ENCODE results near the gene SYNJ1.
"Not testable (repeated sequence)": the region's sequence is repeated elsewhere in the genome, so short reads cannot be mapped to it uniquely, and the experiment has no call there.

SYNJ1 gene

GRCh38 chr21:32753818-32754585 lies 26.2 kb upstream of the SYNJ1 start:
- no peak for TF ChIP-seq CTCF (IDR thresholded peaks at IDR 0.05; ENCODE audit: low read depth, low read length, missing control alignments)
- no peak for DNase-seq (ENCODE audit: low read depth)
- no peak overlapping the region for H3K4me3 ChIP-seq (ENCODE audit: low read depth, low read length)
- in situ Hi-C loops (cut with HindIII; ENCODE audit: low sequenced_read_pairs) = no loop called here

- TF ChIP-seq CTCF (IDR thresholded peaks at IDR 0.05; ENCODE audit: low read depth, low read length, missing control alignments) = no peak
- DNase-seq (ENCODE audit: low read depth) = no peak
- H3K4me3 ChIP-seq (ENCODE audit: low read depth, low read length) = no peak overlapping the region
- in situ Hi-C loops (cut with HindIII; ENCODE audit: low sequenced_read_pairs) = no loop called here
Measured at GRCh38 chr21:32750405-32750804, 22.6 kb upstream of the SYNJ1 start.

- DNase-seq (ENCODE audit: low read depth) = no peak
- H3K4me3 ChIP-seq (ENCODE audit: low read depth, low read length) = no peak overlapping the region
- no peak for TF ChIP-seq CTCF (IDR thresholded peaks at IDR 0.05; ENCODE audit: low read depth, low read length, missing control alignments)
- in situ Hi-C loops (cut with HindIII; ENCODE audit: low sequenced_read_pairs) = no loop called here
Measured at GRCh38 chr21:32749662-32750061, 21.8 kb upstream of the SYNJ1 start.

GRCh38 chr21:32748529-32748928 lies 20.7 kb upstream of the SYNJ1 start:
- no peak for DNase-seq (ENCODE audit: low read depth)
- in situ Hi-C loops (cut with HindIII; ENCODE audit: low sequenced_read_pairs) = no loop called here
- no peak for TF ChIP-seq CTCF (IDR thresholded peaks at IDR 0.05; ENCODE audit: low read depth, low read length, missing control alignments)
- H3K4me3 ChIP-seq (ENCODE audit: low read depth, low read length) = no peak overlapping the region

GRCh38 chr21:32747396-32747795 lies 19.6 kb upstream of the SYNJ1 start:
- DNase-seq (ENCODE audit: low read depth) = no peak
- no peak overlapping the region for H3K4me3 ChIP-seq (ENCODE audit: low read depth, low read length)
- in situ Hi-C loops (cut with HindIII; ENCODE audit: low sequenced_read_pairs) = no loop called here
- no peak for TF ChIP-seq CTCF (IDR thresholded peaks at IDR 0.05; ENCODE audit: low read depth, low read length, missing control alignments)

- DNase-seq (ENCODE audit: low read depth); in situ Hi-C loops (cut with HindIII; ENCODE audit: low sequenced_read_pairs); H3K4me3 ChIP-seq (ENCODE audit: low read depth, low read length): not testable (repeated sequence)
Measured at GRCh38 chr21:32746711-32747110, 18.9 kb upstream of the SYNJ1 start.

GRCh38 chr21:32742396-32742795 lies 14.6 kb upstream of the SYNJ1 start:
- TF ChIP-seq CTCF (IDR thresholded peaks at IDR 0.05; ENCODE audit: low read depth, low read length, missing control alignments) = no peak
- H3K4me3 ChIP-seq (ENCODE audit: low read depth, low read length) = no peak overlapping the region
- in situ Hi-C loops (cut with HindIII; ENCODE audit: low sequenced_read_pairs) = no loop called here
- no peak for DNase-seq (ENCODE audit: low read depth)
